Epithelial cell of esophagus (primary cell): ENCODE results near the gene NOL4L.

Experiments used
- DNase-seq: peaks from one replicate; pipeline ENCODE4 v3.0.0; 2010; ENCODE audit warnings: low read depth
- H3K4me3 ChIP-seq: 2 replicates; pipeline ENCODE4 v1.5.1; 2011; ENCODE audit warnings: mild to moderate bottlenecking, low read length, control low read depth
- TF ChIP-seq, protein P1 (sequence below): IDR thresholded peaks from 2 replicates; pipeline ENCODE4 v1.5.1; 2011; ENCODE audit warnings: low read depth, mild to moderate bottlenecking, low read length, control low read depth, inconsistent platforms; ENCODE audit not compliant: insufficient read depth; ENCODE audit errors: missing control alignments

NOL4L gene

DNA sequence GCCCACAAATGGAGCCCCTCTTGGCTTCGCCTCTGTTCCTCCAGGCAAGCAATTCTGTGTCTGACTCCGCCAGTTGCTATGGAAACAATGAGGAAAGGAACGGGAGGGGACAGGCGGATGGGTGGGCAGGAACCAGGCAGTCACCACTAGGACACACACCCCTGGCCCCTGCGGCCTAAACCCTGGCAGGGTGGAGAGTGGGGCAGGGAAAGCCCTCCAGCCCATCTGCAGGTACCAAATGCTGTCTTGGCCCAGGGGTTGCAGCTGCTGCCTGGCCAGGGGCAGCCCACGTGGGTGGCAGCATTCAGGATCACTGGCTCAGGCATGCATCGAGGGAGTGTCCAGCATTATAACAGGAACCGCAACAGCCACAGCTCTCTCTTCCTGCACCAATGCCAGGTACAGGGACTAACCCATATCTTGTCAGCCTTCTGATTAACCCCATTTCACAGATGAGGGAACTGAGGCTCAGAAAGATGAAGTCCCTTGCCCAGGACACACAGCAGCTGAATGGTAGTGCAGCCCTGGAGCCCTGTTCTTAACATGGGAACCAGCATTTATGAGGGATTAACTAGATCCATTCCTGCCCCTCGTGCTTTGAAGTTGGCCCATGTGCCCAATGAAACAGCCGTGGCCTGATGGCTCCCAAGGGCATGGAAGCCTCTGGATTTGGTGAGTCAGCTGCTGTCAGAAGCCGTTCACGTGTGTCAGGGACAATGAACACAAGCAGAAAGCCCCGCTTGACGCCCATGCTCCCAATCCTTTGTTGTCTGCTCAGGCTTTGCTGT lies 66.3 kb downstream of the NOL4L start:
- DNase-seq, result peak; percentile 30
- TF ChIP-seq, protein P1, sequence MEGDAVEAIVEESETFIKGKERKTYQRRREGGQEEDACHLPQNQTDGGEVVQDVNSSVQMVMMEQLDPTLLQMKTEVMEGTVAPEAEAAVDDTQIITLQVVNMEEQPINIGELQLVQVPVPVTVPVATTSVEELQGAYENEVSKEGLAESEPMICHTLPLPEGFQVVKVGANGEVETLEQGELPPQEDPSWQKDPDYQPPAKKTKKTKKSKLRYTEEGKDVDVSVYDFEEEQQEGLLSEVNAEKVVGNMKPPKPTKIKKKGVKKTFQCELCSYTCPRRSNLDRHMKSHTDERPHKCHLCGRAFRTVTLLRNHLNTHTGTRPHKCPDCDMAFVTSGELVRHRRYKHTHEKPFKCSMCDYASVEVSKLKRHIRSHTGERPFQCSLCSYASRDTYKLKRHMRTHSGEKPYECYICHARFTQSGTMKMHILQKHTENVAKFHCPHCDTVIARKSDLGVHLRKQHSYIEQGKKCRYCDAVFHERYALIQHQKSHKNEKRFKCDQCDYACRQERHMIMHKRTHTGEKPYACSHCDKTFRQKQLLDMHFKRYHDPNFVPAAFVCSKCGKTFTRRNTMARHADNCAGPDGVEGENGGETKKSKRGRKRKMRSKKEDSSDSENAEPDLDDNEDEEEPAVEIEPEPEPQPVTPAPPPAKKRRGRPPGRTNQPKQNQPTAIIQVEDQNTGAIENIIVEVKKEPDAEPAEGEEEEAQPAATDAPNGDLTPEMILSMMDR, result no peak
- H3K4me3 ChIP-seq, result no peak overlapping the region

DNA sequence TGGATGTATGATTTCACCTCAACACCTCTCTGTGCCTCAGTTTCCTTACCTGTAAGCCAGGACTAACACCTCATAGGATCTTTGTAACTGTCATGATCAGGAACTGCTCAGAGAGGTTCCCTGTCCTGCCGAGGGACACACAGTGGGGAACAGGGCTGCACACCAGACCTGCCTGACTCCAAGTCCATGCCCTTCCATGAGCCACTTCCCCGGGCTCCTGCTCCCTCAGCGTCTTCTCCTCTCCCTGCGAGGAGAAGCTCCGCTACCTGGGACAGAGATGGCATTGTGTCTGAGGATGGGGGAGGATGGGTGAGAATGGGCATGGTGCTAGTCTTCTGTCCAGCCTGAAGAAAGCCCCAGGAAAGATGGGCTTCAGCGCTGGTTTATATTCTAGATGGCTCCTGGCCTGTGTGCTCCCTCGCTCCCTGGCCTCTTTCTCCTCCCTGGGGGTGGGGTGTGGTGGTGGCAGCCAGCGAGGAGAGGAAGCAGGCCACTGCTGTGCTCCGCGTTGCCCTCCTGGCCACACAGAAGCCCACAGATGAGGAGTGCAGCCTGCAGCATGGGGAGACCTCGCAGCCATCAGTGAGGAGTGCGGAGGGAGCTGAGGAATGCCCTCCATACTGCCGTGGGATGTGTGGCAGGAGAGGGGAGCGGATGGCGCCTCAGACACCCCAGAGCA lies 67.1 kb downstream of the NOL4L start:
- no peak overlapping the region for H3K4me3 ChIP-seq
- no peak for DNase-seq
- TF ChIP-seq, protein P1, result no peak

DNA sequence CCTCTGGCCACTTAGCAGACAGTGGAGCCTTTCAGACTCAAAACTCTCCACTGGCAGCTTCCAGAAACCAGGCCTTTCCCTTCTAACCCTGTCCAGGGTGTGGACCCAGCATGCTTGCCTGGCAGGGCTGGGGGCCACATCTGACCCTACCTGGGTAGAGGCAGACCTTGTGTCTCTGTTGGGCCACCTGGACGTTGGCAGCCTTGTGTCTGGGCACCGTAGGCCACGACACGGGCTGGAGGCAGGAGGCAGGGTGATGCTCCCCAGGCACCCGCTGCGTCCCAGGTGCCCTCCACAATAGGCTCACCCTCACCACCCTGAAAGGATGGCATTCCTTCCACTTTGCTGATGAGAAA lies 67.6 kb downstream of the NOL4L start:
- H3K4me3 ChIP-seq, result no peak overlapping the region
- TF ChIP-seq, protein P1, result no peak
- no peak for DNase-seq

DNA sequence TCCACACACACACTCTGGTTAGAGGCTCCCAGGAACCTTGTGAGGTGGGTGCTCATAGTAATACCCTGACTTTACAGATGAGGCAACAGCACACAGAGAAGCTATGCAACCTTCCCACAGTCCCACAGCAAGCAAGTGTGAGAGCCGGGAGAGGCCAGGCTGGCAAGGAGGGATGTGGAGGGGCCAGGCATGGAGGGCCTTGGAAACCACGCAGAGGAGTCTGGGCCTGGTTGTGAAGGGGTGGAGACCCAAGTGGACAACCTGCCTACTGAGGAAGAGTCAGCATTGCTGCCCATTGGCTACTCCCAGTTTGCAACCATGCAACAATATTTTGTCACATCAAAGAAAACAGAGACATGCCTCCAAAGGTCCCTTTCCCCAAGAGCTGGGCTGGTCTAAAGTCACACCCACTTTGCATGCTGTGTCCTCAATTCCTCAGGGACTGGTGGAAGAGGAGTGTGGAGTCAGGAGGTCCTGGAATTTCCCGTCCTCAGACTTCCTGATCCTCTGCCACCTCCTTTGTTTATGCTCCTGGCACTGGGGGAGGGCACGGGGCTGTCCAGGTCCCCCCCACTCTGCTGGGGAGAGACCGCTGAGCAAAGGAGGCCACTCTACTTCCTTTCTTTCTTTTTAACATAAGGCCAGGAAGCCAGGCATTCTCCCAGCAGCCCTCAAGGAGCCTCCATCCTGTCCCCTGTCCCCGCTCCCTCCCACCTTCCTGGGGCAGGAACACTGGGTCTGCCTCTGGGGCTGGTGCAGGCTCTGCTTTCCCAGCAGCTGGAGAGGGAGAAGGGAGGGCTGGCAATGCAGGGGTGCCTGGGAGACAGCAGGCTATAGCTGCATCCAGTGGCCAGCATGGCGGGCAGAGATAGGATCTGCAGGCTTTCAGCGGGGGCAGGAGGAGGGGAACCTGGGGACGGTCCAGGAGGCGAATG lies 68.3 kb downstream of the NOL4L start:
- H3K4me3 ChIP-seq, result no peak overlapping the region
- TF ChIP-seq, protein P1, result no peak
- DNase-seq, result no peak

DNA sequence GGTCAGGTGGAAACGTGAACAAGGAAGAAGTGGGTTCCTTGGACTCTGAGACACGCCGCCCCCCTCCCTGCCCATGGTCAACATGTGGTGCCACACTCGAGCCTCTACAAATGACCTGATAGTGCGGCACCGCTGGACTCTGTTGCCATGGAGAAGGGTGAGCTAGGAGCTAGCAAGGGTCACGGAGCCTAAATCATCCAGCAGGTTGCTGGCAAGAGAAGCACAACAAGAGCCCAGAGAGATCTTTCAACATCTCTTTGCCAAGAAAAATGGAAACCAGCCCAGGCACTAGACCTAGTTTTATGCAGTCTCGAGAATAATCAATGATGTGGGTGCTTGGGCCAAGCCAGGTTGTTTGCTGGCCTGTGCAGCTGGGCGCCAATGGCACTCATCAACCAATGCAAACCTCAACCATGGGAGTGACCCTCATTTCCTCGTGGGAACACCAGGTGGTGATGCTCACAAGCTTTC lies 69.5 kb downstream of the NOL4L start:
- no peak for DNase-seq
- TF ChIP-seq, protein P1, result no peak
- H3K4me3 ChIP-seq, result no peak overlapping the region

DNA sequence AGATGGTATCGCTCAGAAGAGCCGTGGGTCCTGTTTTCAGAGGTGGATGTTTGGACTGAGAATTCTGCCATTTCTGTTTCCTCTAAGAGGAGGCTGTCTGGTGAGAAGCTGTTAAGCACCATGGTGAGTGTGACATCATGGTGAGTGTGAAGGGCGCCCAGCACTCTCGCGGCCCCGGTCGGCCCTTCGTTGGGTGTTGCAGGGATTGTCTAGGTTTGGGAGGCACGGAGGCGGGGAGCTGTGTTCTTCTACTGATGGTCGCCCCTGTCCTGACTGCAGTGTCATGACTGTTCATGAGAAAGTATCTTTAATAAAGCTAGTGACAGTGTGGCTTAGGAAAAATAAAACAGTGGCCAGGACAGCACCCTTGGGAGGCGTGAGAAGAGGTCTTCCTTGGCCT lies 70.4 kb downstream of the NOL4L start:
- DNase-seq, result no peak
- TF ChIP-seq, protein P1, result no peak
- H3K4me3 ChIP-seq, result no peak overlapping the region
